HEK293T (cell line): ENCODE data around the gene ICAM1.

ENCODE experiments used
- CTCF ChIA-PET: fragments of 350-600 bp; formaldehyde crosslinking; extraction: SDS; loops from one replicate; lab custom pipeline; 2021; ENCODE audit warnings: antibody characterized with exemption, inconsistent platforms; lab: Yijun Ruan, JAX
- POLR2A ChIA-PET: fragments of 350-600 bp; formaldehyde crosslinking; extraction: SDS; loops from one replicate; lab custom pipeline; 2020; ENCODE audit warnings: antibody characterized with exemption, inconsistent platforms; lab: Yijun Ruan, JAX
- DNase-seq: peaks from one replicate; pipeline ENCODE4 v3.0.0; 2012; ENCODE audit warnings: mixed read lengths; ENCODE audit errors: extremely low spot score
- ARNT ChIP-seq: fragments of 450-650 bp; IDR thresholded peaks from 2 replicates; pipeline ENCODE4 v1.6.1; 2017; ENCODE audit warnings: mild to moderate bottlenecking
- BHLHE40 ChIP-seq: fragments of 450-650 bp; IDR thresholded peaks from 2 replicates; pipeline ENCODE4 v1.6.1; 2016; ENCODE audit warnings: mild to moderate bottlenecking, moderate library complexity, borderline replicate concordance
- CTBP1 ChIP-seq: fragments of 450-650 bp; IDR thresholded peaks from 2 replicates; pipeline ENCODE4 v1.6.1; 2016; ENCODE audit warnings: borderline replicate concordance
- ELF4 ChIP-seq: fragments of 450-650 bp; IDR thresholded peaks from 2 replicates; pipeline ENCODE4 v1.6.1; 2017; ENCODE audit warnings: antibody characterized with exemption
- FOXA1 ChIP-seq: fragments of 450-650 bp; IDR thresholded peaks from 2 replicates; pipeline ENCODE4 v1.6.1; 2016; ENCODE audit warnings: mild to moderate bottlenecking
- FOXK2 ChIP-seq: fragments of 450-650 bp; IDR thresholded peaks from 2 replicates; pipeline ENCODE4 v1.6.1; 2016; ENCODE audit warnings: mild to moderate bottlenecking
- FOXM1 ChIP-seq: fragments of 450-650 bp; IDR thresholded peaks from 2 replicates; pipeline ENCODE4 v1.6.1; 2017; ENCODE audit warnings: mild to moderate bottlenecking, borderline replicate concordance
- HDGF ChIP-seq: fragments of 450-650 bp; IDR thresholded peaks from 2 replicates; pipeline ENCODE4 v1.6.1; 2017; ENCODE audit warnings: antibody characterized with exemption, borderline replicate concordance
- L3MBTL2 ChIP-seq: fragments of 450-650 bp; conservative IDR thresholded peaks from 2 replicates; pipeline ENCODE4 v1.6.1; 2016; ENCODE audit warnings: mild to moderate bottlenecking
- LEF1 ChIP-seq: fragments of 450-650 bp; IDR thresholded peaks from 2 replicates; pipeline ENCODE4 v1.6.1; 2017; ENCODE audit warnings: mild to moderate bottlenecking, borderline replicate concordance
- NFRKB ChIP-seq: fragments of 450-650 bp; IDR thresholded peaks from 2 replicates; pipeline ENCODE4 v1.6.1; 2016; ENCODE audit warnings: mild to moderate bottlenecking, moderate library complexity
- SP1 ChIP-seq: fragments of 450-650 bp; IDR thresholded peaks from 2 replicates; pipeline ENCODE4 v1.6.1; 2017
- SUZ12 ChIP-seq: fragments of 450-650 bp; IDR thresholded peaks from 2 replicates; pipeline ENCODE4 v1.6.1; 2016; ENCODE audit warnings: mild to moderate bottlenecking
- TARDBP ChIP-seq: fragments of 450-650 bp; IDR thresholded peaks from 2 replicates; pipeline ENCODE4 v1.6.1; 2016
- ZNF384 ChIP-seq: fragments of 450-650 bp; IDR thresholded peaks from 2 replicates; pipeline ENCODE4 v1.6.1; 2016
- TF ChIP-seq, protein P1 (sequence below): fragments of 450-650 bp; IDR thresholded peaks from 2 replicates; pipeline ENCODE4 v1.6.1; 2016

Gene ICAM1

DNA sequence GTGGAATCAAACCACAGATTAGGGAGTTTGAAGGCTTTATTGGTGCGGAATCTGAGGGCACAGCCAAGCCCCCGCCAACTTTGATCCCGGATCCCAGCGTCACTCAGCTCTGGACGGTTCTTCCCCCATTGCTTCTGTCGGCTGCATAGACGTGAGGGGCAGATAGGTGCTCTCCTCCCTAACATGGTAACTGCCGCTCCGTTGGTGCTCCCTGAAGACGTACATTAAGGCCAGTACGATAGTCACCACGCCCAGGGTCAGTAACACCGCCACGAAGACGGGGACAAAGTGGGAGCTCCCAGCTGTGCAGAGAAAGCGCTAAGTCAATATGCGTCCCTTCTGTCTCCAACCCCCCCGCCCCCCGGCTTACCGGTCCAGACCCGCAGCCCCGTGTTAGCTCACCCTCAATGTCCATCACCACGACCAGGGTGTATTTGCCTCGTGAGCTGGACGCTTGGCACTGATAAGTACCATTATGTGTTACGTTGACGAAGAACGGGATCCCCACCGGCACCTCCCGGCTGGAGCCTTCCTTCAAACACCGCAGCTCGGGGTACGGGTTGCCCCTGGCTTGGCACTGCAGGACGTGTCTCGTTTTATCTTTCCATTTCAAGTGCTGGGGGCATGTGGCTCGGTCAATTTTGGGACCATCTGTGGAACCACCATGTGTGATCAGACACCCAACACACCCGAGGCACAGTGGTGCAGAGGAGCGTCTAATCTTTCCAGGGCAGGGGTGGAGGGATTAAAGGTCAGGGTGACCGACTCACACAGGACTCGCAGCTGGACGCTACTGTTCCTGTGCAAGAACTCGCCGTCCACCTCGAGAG lies 63.1 kb downstream of the ICAM1 start:
- TF ChIP-seq NFRKB (no peak), L3MBTL2 (peak; percentile 28; the same call in 1 of the 2 replicates)
- DNase-seq: no peak
- CTCF ChIA-PET: interaction anchor here (0.5 to 1.1 kb wide), 4 partner anchors 11 to 417 kb away, joined by 4 read pairs; no protein-coding TSS in a partner anchor
- POLR2A ChIA-PET: interaction anchor here (0.5 to 2.9 kb wide), 17 partner anchors 8 to 94 kb away, joined by 3 to 41 read pairs (median 5); partner anchors contain the start of genes FDX2, ICAM4, ICAM5 and TYK2

DNA sequence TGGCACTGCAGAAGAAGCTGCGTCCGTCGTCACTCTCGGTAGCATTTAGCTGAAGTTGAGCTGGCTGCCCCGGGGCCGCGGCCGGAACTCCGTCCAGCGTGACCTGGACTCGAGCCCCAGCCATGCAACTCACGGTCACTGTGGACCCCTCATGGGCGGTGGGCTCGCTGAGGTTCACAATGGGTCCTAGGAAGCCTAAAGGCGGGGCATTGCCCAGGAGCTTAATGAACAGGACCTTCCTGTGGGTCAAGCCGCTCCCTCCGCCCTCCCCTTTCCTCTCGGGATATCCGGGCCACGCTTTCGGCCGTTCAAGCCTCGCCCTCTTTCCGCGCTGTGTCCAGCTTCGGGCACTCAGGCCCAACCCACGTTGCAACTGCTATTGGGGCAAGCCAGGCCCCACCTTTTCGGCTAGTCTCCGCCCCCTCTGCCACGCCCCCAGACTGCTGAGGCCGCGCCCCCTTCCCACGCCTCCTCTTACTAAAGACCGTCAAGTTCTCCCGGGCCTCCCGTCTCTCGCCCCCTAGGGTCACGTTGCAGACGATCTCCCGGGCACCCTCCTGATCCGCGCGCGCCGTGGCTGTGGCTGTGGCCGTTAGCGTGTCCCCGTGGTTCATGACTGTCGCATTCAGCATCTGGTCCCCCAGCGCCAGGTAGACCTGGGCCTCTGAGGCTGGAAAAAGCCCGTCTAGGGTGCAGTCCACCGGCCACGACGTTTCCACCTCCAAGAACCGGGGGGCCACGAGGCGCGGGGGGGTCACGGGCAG lies 63.9 kb downstream of the ICAM1 start:
- ChIA-PET CTCF (interaction anchor here (0.9 to 1.0 kb wide), 3 partner anchors 10 to 65 kb away, joined by 3 to 4 read pairs (median 4); no protein-coding TSS in a partner anchor), POLR2A (interaction anchor here (1.5 to 2.9 kb wide), 8 partner anchors 7 to 89 kb away, joined by 3 to 41 read pairs (median 8); partner anchors contain the start of genes ICAM4, ICAM5 and TYK2)
- peak; percentile 88 for DNase-seq
- no peak for TF ChIP-seq HDGF
- TF ChIP-seq ARNT: no peak
- no peak for TF ChIP-seq FOXK2
- no peak for TF ChIP-seq LEF1
- no peak for TF ChIP-seq BHLHE40
- TF ChIP-seq SUZ12: no peak
- TF ChIP-seq FOXA1: no peak
- TF ChIP-seq NFRKB: no peak
- no peak for TF ChIP-seq ZNF384
- TF ChIP-seq, protein P1, sequence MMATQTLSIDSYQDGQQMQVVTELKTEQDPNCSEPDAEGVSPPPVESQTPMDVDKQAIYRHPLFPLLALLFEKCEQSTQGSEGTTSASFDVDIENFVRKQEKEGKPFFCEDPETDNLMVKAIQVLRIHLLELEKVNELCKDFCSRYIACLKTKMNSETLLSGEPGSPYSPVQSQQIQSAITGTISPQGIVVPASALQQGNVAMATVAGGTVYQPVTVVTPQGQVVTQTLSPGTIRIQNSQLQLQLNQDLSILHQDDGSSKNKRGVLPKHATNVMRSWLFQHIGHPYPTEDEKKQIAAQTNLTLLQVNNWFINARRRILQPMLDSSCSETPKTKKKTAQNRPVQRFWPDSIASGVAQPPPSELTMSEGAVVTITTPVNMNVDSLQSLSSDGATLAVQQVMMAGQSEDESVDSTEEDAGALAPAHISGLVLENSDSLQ: no peak
- no peak for TF ChIP-seq L3MBTL2
- no peak for TF ChIP-seq CTBP1
- no peak for TF ChIP-seq TARDBP
- TF ChIP-seq SP1: no peak
- TF ChIP-seq FOXM1: no peak
- no peak for TF ChIP-seq ELF4

DNA sequence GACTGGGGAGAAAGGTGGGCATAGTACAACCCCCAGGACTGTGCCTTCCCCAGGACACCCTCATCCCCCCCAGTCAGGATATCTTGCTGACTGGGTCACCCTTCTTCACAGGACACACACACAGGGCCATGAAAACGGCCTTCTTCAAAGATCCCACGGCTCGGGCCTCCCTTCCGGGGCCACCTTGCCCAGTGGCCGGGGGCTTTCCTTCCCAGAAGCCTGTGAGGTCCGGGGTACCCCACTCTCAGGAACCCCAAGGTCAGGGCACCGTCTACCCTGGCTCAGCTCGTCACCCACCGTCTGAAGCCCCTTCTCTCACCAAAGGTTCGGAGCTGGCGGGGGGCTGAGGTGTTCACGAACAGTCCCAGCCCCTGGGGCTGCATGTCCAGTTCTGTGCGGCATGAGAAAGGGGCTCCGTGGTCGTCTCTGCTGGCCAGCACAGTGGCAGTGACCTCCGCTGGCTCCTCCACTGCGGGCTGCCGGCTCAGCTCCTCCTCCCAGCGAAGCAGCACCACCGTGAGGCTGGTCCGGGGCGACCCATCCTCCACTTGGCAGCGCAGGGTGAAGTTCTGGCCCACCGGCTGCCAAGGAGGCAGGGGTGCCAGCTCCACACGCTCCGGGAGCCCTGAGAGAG lies 64.5 kb downstream of the ICAM1 start:
- CTCF ChIA-PET: interaction anchor here (0.9 kb wide), 1 partner anchor 55 kb away, joined by 3 read pairs; no protein-coding TSS in a partner anchor
- TF ChIP-seq SP1: no peak
- no peak for TF ChIP-seq TARDBP
- no peak for TF ChIP-seq NFRKB
- TF ChIP-seq BHLHE40: no peak
- TF ChIP-seq FOXM1: no peak
- no peak for TF ChIP-seq ELF4
- no peak for TF ChIP-seq ARNT
- no peak for TF ChIP-seq HDGF
- no peak for TF ChIP-seq FOXA1
- no peak for TF ChIP-seq FOXK2
- TF ChIP-seq ZNF384: no peak
- TF ChIP-seq CTBP1: no peak
- TF ChIP-seq LEF1: no peak
- TF ChIP-seq SUZ12: no peak
- TF ChIP-seq, protein P1: no peak
- no peak for TF ChIP-seq L3MBTL2
- DNase-seq: no peak
- POLR2A ChIA-PET: interaction anchor here (0.6 to 2.9 kb wide), 3 partner anchors 20 to 47 kb away, joined by 3 to 41 read pairs (median 23); partner anchors contain the start of genes FDX2, ICAM4, ICAM5 and TYK2
